B cell (primary cell): ENCODE measurements around the gene CUEDC2. TPM values are rescaled to one million over a fixed set of nuclear protein-coding genes. Genes with fewer than 3 reads are reported as not detected.
A peak's percentile ranks its signal among the peaks of the same experiment; 100 is the strongest.

Experiments used
- ATAC-seq: fragments of 200-7000 bp; cut with Tn5 transposase; one replicate; pipeline ENCODE4 v1.10.0; 2021; ENCODE audit warnings: low read depth, mild to moderate bottlenecking, moderate number of reproducible peaks, moderate library complexity
- CTCF ChIA-PET: fragments of 350-600 bp; sonication (Branson Sonifier 250); formaldehyde crosslinking; loops from one replicate; lab custom pipeline; 2021; ENCODE audit warnings: antibody characterized with exemption, inconsistent platforms; lab: Charles Lee
- POLR2A ChIA-PET: fragments of 350-600 bp; sonication (Branson Sonifier 250); formaldehyde crosslinking; loops from one replicate; lab custom pipeline; 2021; ENCODE audit warnings: antibody characterized with exemption; lab: Charles Lee
- DNase-seq: peaks from one replicate; pipeline ENCODE4 v3.0.0; 2013
- H2AFZ ChIP-seq: 2 replicates; pipeline ENCODE4 v1.6.1; 2012; ENCODE audit warnings: mild to moderate bottlenecking, low read depth, low read length; ENCODE audit not compliant: insufficient read depth, poor library complexity, severe bottlenecking
- H3K27ac ChIP-seq, 2 donors: 1 replicate in 1 of 2; 2 replicates in 1 of 2; pipeline ENCODE4 v1.5.1; 2012 to 2013; ENCODE audit warnings: low read length in 2 of 2, mild to moderate bottlenecking in 2 of 2, moderate library complexity in 1 of 2
- H3K27me3 ChIP-seq, 4 experiments: fragments of 200-600 bp in 1 of 4; sonication (generic) in 1 of 4; replicated peaks in 1 of 4; 1 replicate in 2 of 4; 2 replicates in 2 of 4; pipeline versions ENCODE4 v1.6.1 to v1.7.0; 2013 to 2016; ENCODE audit warnings: low read length in 3 of 4, mild to moderate bottlenecking in 2 of 4, mixed read lengths in 1 of 4, moderate library complexity in 1 of 4; ENCODE audit not compliant: insufficient read depth in 4 of 4, control insufficient read depth in 3 of 4; ENCODE audit errors: control extremely low read depth in 1 of 4
- H3K36me3 ChIP-seq, 2 experiments: replicated peaks in 1 of 2; 1 replicate in 1 of 2; 2 replicates in 1 of 2; pipeline versions ENCODE4 v1.6.1 to v1.7.1; 2013; ENCODE audit warnings: low read length in 1 of 2; ENCODE audit not compliant: insufficient read depth in 2 of 2, control insufficient read depth in 1 of 2; ENCODE audit errors: control extremely low read depth in 1 of 2, extremely low read depth in 1 of 2
- H3K4me1 ChIP-seq, 2 donors: fragments of 200-600 bp in 1 of 2; sonication (generic) in 1 of 2; 1 replicate in 1 of 2; 2 replicates in 1 of 2; pipeline versions ENCODE4 v1.5.1 to v1.6.1; 2013 to 2017; ENCODE audit warnings: low read length in 2 of 2; ENCODE audit not compliant: control insufficient read depth in 2 of 2, insufficient read depth in 2 of 2
- H3K4me2 ChIP-seq: replicated peaks from 2 replicates; pipeline ENCODE3; 2012; ENCODE audit warnings: mild to moderate bottlenecking, low read depth, low read length; ENCODE audit not compliant: poor library complexity, severe bottlenecking
- H3K4me3 ChIP-seq, 5 experiments: fragments of 200-600 bp in 1 of 5; sonication (generic) in 1 of 5; 1 replicate in 3 of 5; 2 replicates in 2 of 5; pipeline versions ENCODE4 v1.5.1 to v1.7.0; 2011 to 2016; ENCODE audit warnings: low read length in 4 of 5, mild to moderate bottlenecking in 4 of 5, low read depth in 2 of 5, control low read depth in 1 of 5, moderate library complexity in 1 of 5; ENCODE audit not compliant: insufficient read depth in 1 of 5; ENCODE audit errors: control extremely low read depth in 1 of 5, extremely low read depth in 1 of 5
- H3K79me2 ChIP-seq: fragments of 200-600 bp; sonication (generic); one replicate; pipeline ENCODE4 v1.6.0; 2016; ENCODE audit warnings: low read length; ENCODE audit not compliant: control insufficient read depth, insufficient read depth
- H3K9ac ChIP-seq: fragments of 200-600 bp; sonication (generic); 2 replicates; pipeline ENCODE4 v1.6.1; 2017; ENCODE audit warnings: mild to moderate bottlenecking, low read length, moderate library complexity
- H3K9me3 ChIP-seq, 3 donors: one replicate each; pipeline versions ENCODE4 v1.6.1 to v1.7.1; 2013; ENCODE audit warnings: low read length in 2 of 3; ENCODE audit not compliant: control insufficient read depth in 2 of 3, insufficient read depth in 1 of 3; ENCODE audit errors: control extremely low read depth in 1 of 3
- H4K20me1 ChIP-seq: 2 replicates; pipeline ENCODE4 v1.6.0; 2012; ENCODE audit warnings: mild to moderate bottlenecking, low read length; ENCODE audit not compliant: insufficient read depth, control insufficient read depth, poor library complexity, severe bottlenecking
- H3K27ac Mint-ChIP-seq: one replicate; pipeline ENCODE4 v1.8.0; 2021; ENCODE audit warnings: mixed read lengths
- H3K27me3 Mint-ChIP-seq: one replicate; pipeline ENCODE4 v1.8.0; 2021; ENCODE audit warnings: mixed read lengths
- H3K4me1 Mint-ChIP-seq: one replicate; pipeline ENCODE4 v1.8.0; 2021; ENCODE audit warnings: mixed read lengths
- H3K4me3 Mint-ChIP-seq: one replicate; pipeline ENCODE4 v1.8.0; 2021; ENCODE audit warnings: mixed read lengths
- H3K9me3 Mint-ChIP-seq: one replicate; pipeline ENCODE4 v1.8.0; 2022; ENCODE audit warnings: mixed read lengths; ENCODE audit not compliant: insufficient read depth
- CTCF ChIP-seq: fragments of 200-600 bp; IDR thresholded peaks from one replicate; pipeline ENCODE4 v1.8.0; 2022; ENCODE audit warnings: antibody characterized with exemption, mild to moderate bottlenecking
- EZH2 ChIP-seq: IDR thresholded peaks from 2 replicates; pipeline ENCODE4 v1.6.1; 2012; ENCODE audit warnings: borderline replicate concordance, low read depth, mild to moderate bottlenecking, moderate library complexity, low read length; ENCODE audit not compliant: insufficient read depth, poor library complexity, severe bottlenecking
- WGBS: methylation state at CpG from one replicate; pipeline ENCODE4 v1.1.5; 2013; ENCODE audit warnings: missing lambda C conversion rate; ENCODE audit not compliant: insufficient coverage; 5-methylcytosine and 5-hydroxymethylcytosine counted together
- intact Hi-C: fragments of 100-400 bp; cut with micrococcal nuclease; formaldehyde crosslinking; loops from one replicate; pipeline ENCODE4 v1.10.0; 2022
- polyA plus RNA-seq: library from polyadenylated mRNA; depleted of rRNA; stranded (reverse); fragments of >200 nt; gene quantifications from 2 replicates; pipeline ENCODE4 v1.2.3, GENCODE V29; 2012
- total RNA-seq, 2 donors: library from RNA; stranded (reverse); fragments of 120-200 nt in 1 of 2; gene quantifications; 1 replicate in 1 of 2; 2 replicates in 1 of 2; pipeline versions ENCODE4 v1.2.3 to v1.2.4, GENCODE V29; 2013 to 2022

CUEDC2 gene
- total and polyA plus RNA-seq, 2 donors (not counting 1 experiment from before 2014, with no cell fraction given), result 35.6 to 49.4 TPM

DNA sequence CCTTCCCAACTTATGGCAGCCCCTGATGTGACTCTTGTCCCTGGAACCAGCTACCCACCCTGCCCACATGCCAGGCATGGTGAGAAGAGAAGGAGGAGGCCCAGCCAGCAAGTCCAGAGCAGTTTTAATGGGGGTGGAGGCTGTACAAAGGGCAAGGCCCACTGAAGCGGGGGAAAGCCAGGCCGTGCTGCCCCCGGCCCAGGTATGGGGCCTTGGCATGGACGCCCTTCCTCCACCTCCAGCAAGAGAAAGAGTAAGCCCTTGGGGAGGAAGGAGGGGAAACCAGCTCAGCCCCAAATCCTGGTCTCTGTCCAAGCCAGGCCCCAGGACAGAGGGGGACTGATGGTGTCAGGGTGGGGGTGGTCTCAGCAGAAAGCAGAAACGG lies 29.9 kb downstream of the CUEDC2 start:
- DNase-seq (peak; percentile 37), ATAC-seq (no peak)
- H3K4me3 Mint-ChIP-seq, result no peak overlapping the region
- Histone ChIP-seq H3K79me2 (peaks cover 20% of the 10 kb centered on the region), H2AFZ (no peak overlapping the region), H3K4me1 (peaks cover 23 to 29% of the 10 kb centered on the region in 2 donors), H3K36me3 (peaks cover 0 to 44% of the 10 kb centered on the region in 2 experiments), H3K27me3 (peaks cover 0 to 4% (median under 1%) of the 10 kb centered on the region in 4 experiments), H4K20me1 (peaks cover 74% of the 10 kb centered on the region), H3K4me3 (no peak overlapping the region), H3K27ac (no peak overlapping the region), H3K9me3 (no peaks in the 10 kb centered on the region), H3K4me2 (no peak overlapping the region), H3K9ac (no peak overlapping the region)
- H3K9me3 Mint-ChIP-seq, result no peaks in the 10 kb centered on the region
- ChIA-PET POLR2A (interaction anchor here (1.0 kb wide), 1 partner anchor 13 kb away, joined by 4 read pairs; no protein-coding TSS in a partner anchor), CTCF (interaction anchor here (0.9 to 4.4 kb wide), 12 partner anchors 9 to 173 kb away, joined by 3 to 35 read pairs (median 6); partner anchors contain the start of genes C10orf95, CUEDC2 and FBXL15)
- peaks cover 4% of the 10 kb centered on the region for H3K27me3 Mint-ChIP-seq
- peaks cover 32% of the 10 kb centered on the region for H3K4me1 Mint-ChIP-seq
- WGBS, result no CpG with 5 or more reads among the region's 5 CpGs
- H3K27ac Mint-ChIP-seq, result no peak overlapping the region
- intact Hi-C loops, result no loop called here
- no peak for TF ChIP-seq CTCF
- TF ChIP-seq EZH2, result no peak

- H3K79me2 ChIP-seq, result peaks cover 24% of the 10 kb centered on the region
- peaks cover 76% of the 10 kb centered on the region for H4K20me1 ChIP-seq
- H3K4me1 ChIP-seq, result peaks cover 26 to 34% of the 10 kb centered on the region in 2 donors
- no peaks in the 10 kb centered on the region for H3K27me3 ChIP-seq
- ATAC-seq (no peak), DNase-seq (peak; percentile 49)
- H3K4me2 ChIP-seq, result no peak overlapping the region
- H3K4me3 ChIP-seq, result no peak overlapping the region
- Mint-ChIP-seq H3K4me3 (no peak overlapping the region), H3K27me3 (no peaks in the 10 kb centered on the region), H3K4me1 (peaks cover 37% of the 10 kb centered on the region), H3K27ac (peak overlapping the region; percentile 63), H3K9me3 (no peaks in the 10 kb centered on the region)
- no peaks in the 10 kb centered on the region for H3K9me3 ChIP-seq
- H3K36me3 ChIP-seq, result peaks cover 0 to 49% of the 10 kb centered on the region in 2 experiments
- POLR2A ChIA-PET, result interaction anchor here (1.0 to 1.2 kb wide), 2 partner anchors 8 to 13 kb away, joined by 3 to 4 read pairs; no protein-coding TSS in a partner anchor
- WGBS, result 94% methylated on average over 12 of the region's 18 CpGs
- no peak overlapping the region for H3K27ac ChIP-seq
- H2AFZ ChIP-seq, result no peak overlapping the region
- intact Hi-C loops, result no loop called here
- CTCF ChIA-PET, result interaction anchor here (0.9 to 7.1 kb wide), 8 partner anchors 9 to 171 kb away, joined by 3 to 35 read pairs (median 10); partner anchors contain the start of genes C10orf95 and FBXL15
- TF ChIP-seq CTCF (no peak), EZH2 (no peak)
- no peak overlapping the region for H3K9ac ChIP-seq
Measured at GRCh38 chr10:102401735-102402511, 30.5 kb downstream of the CUEDC2 start.
